ENCODE data around the gene LIMK2.

DNA sequence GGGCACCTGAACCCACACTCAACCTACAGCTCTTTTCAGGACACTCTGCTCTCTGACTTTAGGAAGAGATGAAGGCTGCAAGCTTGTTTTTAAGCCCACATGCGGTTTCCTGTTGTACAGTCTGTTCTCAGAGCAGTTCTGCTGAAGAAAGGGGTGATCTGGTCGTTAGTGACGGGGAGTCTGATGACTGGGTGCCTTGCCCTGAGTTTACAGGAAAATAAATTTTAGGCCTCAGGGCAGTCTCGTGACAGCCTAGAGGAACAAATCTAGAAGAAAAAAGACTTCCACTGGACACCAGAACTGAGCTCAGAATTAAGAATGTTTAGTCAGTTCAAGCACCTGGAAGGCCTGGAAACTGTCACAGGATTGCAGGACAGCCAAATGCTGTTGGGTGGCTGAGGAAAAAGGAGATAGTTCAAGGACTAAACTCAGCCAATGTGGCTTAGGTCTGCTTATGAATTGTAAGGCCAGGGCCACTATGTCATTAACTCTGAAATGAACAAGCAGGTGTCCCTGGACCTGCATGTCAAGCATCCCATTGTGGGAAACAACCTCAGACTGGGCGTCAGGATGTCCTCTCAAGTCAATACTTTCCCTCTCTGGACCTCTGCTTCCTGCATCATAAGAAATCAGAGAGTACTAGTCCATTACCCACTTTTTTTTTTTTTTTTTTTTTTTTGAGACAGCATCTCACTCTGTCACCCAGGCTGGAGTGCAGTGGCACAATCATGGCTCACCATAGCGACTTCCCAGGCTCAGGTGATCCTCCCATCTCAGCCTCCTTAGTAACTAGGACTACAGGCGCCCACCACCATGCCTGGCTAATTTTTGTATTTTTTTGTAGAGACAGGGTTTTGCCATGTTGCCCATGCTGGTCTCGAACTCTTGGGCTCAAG lies 74.5 kb downstream of the LIMK2 start:
- TF ChIP-seq, protein P1, sequence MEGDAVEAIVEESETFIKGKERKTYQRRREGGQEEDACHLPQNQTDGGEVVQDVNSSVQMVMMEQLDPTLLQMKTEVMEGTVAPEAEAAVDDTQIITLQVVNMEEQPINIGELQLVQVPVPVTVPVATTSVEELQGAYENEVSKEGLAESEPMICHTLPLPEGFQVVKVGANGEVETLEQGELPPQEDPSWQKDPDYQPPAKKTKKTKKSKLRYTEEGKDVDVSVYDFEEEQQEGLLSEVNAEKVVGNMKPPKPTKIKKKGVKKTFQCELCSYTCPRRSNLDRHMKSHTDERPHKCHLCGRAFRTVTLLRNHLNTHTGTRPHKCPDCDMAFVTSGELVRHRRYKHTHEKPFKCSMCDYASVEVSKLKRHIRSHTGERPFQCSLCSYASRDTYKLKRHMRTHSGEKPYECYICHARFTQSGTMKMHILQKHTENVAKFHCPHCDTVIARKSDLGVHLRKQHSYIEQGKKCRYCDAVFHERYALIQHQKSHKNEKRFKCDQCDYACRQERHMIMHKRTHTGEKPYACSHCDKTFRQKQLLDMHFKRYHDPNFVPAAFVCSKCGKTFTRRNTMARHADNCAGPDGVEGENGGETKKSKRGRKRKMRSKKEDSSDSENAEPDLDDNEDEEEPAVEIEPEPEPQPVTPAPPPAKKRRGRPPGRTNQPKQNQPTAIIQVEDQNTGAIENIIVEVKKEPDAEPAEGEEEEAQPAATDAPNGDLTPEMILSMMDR (conservative IDR thresholded peaks at IDR 0.05): no peak
- TF ChIP-seq ZFX (IDR thresholded peaks at IDR 0.05): no peak

All from C4-2B (cell line).